Activated CD4-positive, alpha-beta T cell treated with anti-CD3 and anti-CD28 coated beads for 4 hours (primary cell): ENCODE data around the gene SIRT6.
"Not testable (repeated sequence)": the region's sequence is repeated elsewhere in the genome, so short reads cannot be mapped to it uniquely, and the experiment has no call there.

Experiments used
- DNase-seq, 2 donors: peaks; one replicate each; pipeline ENCODE4 v3.0.0-alpha.2; 2020

The SIRT6 gene

GRCh38 chr19:4198467-4199126 is 16.2 kb upstream of the SIRT6 start:
- DNase-seq: no peak

DNA sequence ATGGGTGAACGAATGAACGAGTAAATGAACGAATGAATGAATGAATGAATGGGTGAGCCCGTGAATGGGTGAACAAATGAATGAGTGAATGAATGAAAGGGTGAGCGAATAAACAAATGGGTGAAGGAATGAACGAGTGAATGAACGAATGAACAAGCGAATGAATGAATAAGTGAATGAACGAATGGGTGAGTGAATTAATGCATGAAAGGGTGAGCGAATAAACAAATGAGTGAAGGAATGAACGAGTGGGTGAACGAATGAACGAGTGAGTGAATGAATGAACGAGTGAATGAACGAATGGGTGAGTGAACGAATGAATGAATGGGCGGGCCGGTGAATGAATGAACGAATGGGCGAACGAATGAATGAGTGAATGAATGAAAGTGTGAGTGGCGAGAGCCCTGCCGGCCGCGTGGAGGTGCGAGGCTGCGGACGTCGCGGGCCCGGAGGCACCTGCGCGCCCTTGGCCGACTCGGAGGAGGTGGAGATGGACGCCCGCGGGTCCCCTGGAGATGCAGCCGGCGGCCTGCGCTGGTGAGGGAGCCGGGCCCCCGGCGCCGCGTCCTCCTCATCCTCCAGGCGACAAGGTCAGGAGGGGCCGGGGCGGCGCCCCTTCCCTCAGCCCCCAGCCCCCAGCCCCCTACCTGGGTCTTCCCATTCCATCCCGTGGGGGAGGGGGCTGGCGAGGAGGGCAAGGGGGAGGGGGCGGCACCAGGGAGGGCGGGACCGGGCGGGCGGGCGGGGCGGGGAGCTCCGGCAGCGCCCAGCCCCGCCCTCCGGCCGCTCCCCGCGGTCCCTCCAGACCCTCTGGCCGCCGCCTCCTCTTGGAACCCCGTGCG is 15.5 kb upstream of the SIRT6 start:
- no peak for DNase-seq

DNA sequence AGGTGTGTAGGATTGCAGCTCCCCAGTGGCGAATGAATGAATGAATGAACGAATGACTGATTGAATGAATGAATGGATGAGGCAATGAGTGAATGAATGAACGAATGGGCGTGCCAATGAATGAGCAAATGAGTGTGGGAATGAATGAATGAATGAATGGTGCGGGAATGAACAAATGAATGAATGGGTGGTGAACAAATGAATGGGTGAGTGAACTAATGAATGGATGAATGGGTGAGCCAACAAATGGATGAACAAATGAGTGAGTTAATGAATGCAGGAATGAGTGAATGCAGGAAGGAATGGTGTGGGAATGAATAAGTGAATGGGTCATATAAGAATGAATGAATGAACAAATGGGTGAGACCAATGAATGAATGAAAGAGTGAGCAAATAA is 14.9 kb upstream of the SIRT6 start:
- DNase-seq: no peak

DNA sequence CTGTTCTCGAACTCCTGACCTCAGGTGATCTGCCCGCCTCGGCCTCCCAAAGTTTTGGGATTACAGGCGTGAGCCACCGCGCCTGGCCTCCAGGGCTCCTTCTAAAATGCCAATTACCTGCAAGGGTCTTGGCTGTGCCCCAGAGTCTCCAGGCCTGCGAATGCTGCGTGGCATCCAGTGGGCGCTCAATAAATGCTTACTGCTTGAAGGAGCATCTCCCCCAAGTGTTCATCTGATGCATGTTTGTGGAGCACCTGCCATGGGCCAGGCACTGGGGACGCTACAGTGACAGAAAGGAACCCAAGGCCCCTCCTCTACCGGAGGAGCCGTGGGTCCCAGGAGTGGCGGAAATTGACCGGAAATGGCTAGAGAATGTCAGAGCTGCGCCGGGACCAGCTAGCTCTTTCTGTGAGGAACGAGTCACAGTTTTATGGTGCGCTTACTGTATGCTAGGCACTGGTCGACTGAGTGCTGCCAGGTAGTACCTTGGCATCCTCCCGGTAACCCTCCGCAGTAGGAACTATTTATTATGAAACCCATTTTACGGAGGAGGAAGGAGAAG is 14.3 kb upstream of the SIRT6 start:
- no peak for DNase-seq

- DNase-seq: no peak
Observed at GRCh38 chr19:4196009-4196408, 13.6 kb upstream of the SIRT6 start.

DNA sequence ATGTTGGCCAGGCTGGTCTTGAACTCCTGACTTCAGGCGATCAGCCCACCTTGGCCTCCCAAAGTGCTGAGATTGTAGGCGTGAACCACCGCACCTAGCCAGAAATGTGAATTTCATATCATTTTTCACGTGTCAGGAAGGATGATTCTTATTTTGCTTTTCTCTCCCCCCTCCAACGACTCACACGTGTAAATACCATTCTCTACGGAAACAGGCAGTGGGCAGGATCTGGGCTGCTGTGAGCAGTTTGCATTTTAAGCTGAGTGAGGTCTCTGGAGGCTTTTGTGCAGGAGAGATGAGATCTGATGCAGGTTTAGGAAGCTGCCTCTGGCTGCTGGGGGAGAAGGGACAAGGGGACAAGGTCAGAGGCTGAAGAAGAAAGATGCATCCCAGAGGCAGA is 12.0 kb upstream of the SIRT6 start:
- no peak for DNase-seq

DNA sequence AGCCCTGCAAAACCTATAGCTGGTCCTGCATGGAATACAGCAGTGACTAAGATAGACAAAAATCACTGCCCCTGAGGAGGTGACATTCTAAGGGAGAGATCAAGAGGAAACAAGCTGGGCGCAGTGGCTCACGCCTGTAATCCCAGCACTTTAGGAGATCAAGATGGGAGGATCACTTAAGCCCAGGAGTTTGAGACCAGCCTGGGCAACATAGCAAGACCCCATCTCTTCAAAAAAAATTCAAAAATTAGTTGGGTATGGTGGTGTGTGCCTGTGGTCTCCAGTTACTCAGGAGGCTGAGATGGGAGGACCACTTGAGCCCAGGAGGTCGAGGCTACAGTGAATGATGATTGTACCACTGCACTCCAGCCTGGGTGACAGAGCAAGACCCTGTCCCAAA is 10.2 kb upstream of the SIRT6 start:
- not testable (repeated sequence) for DNase-seq

DNA sequence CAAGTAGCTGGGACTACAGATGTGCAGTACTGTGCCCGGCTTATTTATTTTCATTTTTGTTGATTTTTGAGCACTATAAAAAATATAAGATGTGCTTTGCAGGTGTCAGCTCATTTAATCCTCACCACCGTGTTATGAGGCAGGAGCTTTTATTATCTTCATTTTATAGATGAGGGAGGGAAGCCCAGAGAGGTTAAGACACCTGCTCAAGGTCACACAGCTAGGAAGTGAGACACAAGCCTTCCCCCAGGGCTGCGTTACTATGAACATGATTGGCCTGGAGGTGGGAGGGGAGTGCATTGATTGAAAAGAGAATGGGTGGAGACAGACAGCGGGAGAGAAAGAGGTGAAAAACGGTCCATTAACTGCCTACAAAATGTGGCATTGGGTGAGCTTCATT is 7.3 kb upstream of the SIRT6 start:
- DNase-seq: no peak

- no peak for DNase-seq
Observed at GRCh38 chr19:4187313-4188122, 5.2 kb upstream of the SIRT6 start.

DNA sequence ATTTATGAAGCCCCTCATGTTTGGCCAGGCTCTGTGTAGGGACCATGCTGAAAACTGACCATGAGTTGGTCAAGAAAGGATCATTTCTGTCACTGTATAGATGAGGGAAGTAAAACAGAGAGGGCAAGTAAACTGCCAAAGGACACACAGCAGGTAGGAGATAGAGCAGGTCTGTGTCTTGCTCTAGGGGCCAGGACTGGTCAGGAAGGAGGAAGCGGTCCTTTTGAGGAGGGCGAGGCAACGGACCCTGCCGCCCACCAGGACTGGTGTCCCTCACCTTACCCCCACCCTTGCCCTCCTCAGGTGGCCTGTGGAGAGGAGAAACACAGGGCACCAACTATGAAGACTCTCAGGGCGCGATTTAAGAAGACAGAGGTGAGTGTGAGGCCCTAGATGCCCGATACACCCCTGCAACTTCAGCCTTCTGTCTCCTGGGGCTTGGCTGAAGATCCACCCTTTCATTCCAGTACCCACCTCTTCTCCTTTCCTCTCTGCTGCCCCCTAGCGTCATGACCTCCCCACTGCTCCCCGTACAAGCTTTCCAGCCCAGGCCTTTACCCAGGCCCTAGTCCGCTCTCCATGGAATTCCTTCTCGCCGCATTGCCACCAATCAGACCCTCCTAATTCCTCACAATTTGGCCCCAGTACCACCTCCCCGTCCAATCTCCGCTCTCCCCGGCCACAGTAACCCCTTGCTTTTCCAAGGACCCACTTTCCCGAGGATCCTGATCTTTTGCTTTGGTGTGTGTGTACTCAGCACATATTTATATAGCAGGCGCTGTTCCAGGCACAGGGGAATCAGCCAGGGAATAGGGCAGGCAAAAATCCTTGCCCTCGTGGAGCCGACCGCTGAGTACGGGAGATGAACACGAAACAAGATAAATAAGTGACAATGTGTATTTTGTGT is 4.0 kb upstream of the SIRT6 start:
- DNase-seq: peak; percentile 70 to 82

- no peak for DNase-seq
Observed at GRCh38 chr19:4185413-4186086, 3.2 kb upstream of the SIRT6 start.

GRCh38 chr19:4184718-4185352 is 2.5 kb upstream of the SIRT6 start:
- no peak for DNase-seq

DNA sequence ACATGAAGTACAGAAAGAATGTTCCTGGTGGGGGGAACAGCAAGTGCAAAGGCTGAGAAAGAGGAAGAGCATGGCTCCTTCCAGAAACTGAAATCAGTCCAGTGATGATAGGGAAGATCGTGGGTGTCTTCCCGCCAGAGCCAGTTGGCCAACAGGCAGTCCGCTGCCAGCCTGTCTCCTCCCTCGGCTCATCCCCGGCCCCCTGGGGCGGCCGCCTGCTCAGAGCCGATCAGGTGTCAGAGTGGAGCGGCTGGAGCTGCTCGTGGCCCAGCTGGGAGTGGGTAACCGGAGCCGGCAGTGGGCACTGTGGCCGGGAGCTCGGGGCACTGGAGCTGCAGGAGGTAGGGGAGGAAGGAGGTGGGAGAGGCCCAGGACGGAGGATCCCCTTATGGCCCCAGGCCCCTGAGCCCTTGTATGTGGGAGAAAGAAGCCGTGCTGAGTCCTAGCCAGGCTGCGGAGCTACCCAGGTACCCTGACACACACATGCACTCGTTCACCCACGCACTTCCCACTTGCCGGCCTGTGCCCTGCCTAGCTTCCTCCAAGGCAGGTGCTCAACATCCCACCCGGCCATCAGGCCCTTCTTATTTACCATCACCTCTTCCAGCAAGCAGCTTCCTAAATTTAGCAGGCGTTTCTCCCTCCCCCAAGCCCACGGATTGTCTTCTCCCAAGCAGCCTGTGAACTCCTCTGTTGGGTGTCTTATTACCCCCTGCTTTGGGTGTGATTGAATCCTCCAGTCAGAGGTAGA is 1.8 kb upstream of the SIRT6 start:
- no peak for DNase-seq

GRCh38 chr19:4181053-4181508 is 1.3 kb downstream of the SIRT6 start:
- DNase-seq: no peak

DNA sequence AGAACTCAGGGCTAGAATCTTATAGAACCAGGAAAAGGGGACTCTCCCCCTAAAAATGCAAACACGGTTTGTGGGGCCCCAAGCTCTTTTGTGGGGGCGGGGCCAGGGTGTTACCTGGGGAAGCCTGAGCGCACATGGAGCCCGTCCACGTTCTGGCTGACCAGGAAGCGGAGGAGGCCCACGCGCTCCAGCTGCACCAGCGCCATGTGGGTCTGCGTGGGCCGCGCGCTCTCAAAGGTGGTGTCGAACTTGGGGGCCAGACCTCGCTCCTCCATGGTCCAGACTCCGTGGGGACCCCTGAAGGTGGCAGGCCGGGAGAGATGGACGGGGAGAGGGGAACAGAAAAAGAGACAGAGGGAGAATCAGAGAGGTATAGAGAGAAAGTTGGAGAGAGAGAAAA is 3.4 kb downstream of the SIRT6 start:
- no peak for DNase-seq

GRCh38 chr19:4177146-4177545 is 5.2 kb downstream of the SIRT6 start:
- no peak for DNase-seq

- DNase-seq: no peak
Observed at GRCh38 chr19:4175669-4175931, 6.8 kb downstream of the SIRT6 start.

GRCh38 chr19:4174895-4175668 is 7.3 kb downstream of the SIRT6 start:
- no peak for DNase-seq

GRCh38 chr19:4174213-4174894 is 8.0 kb downstream of the SIRT6 start:
- no peak for DNase-seq
